HEK293 (cell line): Measurements from ENCODE around the gene ANXA8.

Source experiments
- MYNN ChIP-seq: fragments of 450-650 bp; formaldehyde crosslinking; IDR thresholded peaks from 2 replicates; pipeline ENCODE4 v1.5.1; 2016; ENCODE audit warnings: missing biosample characterization, missing genetic modification characterization, borderline replicate concordance
- PRDM1 ChIP-seq: fragments of 450-650 bp; formaldehyde crosslinking; IDR thresholded peaks from 2 replicates; pipeline ENCODE4; 2016; ENCODE audit warnings: missing biosample characterization, missing genetic modification characterization
- REST ChIP-seq: fragments of 450-650 bp; formaldehyde crosslinking; IDR thresholded peaks from 2 replicates; pipeline ENCODE4 v1.5.1; 2016; ENCODE audit warnings: missing biosample characterization, missing genetic modification characterization
- ZNF114 ChIP-seq: fragments of 450-650 bp; formaldehyde crosslinking; IDR thresholded peaks from 2 replicates; pipeline ENCODE4 v1.5.0; 2017; ENCODE audit warnings: missing biosample characterization, missing genetic modification characterization
- ZNF175 ChIP-seq: fragments of 450-650 bp; formaldehyde crosslinking; IDR thresholded peaks from 2 replicates; pipeline ENCODE4 v1.5.1; 2016; ENCODE audit warnings: missing biosample characterization, missing genetic modification characterization
- ZNF211 ChIP-seq: fragments of 450-650 bp; formaldehyde crosslinking; IDR thresholded peaks from 2 replicates; pipeline ENCODE4 v1.5.1; 2016; ENCODE audit warnings: low read depth, missing biosample characterization, missing genetic modification characterization
- ZNF221 ChIP-seq: fragments of 450-650 bp; formaldehyde crosslinking; IDR thresholded peaks from 2 replicates; pipeline ENCODE4 v1.5.1; 2017; ENCODE audit warnings: missing biosample characterization, missing genetic modification characterization, borderline replicate concordance
- ZNF292 ChIP-seq: fragments of 450-650 bp; formaldehyde crosslinking; IDR thresholded peaks from 2 replicates; pipeline ENCODE4 v1.5.1; 2016; ENCODE audit warnings: low read depth, missing biosample characterization, missing genetic modification characterization, borderline replicate concordance
- ZNF354C ChIP-seq: fragments of 450-650 bp; formaldehyde crosslinking; IDR thresholded peaks from 2 replicates; pipeline ENCODE4 v1.5.1; 2016; ENCODE audit warnings: missing biosample characterization, missing genetic modification characterization, low read depth, borderline replicate concordance
- ZNF449 ChIP-seq: fragments of 450-650 bp; formaldehyde crosslinking; IDR thresholded peaks from 2 replicates; pipeline ENCODE4 v1.5.1; 2017; ENCODE audit warnings: missing biosample characterization, mild to moderate bottlenecking, missing genetic modification characterization, moderate library complexity

DNA sequence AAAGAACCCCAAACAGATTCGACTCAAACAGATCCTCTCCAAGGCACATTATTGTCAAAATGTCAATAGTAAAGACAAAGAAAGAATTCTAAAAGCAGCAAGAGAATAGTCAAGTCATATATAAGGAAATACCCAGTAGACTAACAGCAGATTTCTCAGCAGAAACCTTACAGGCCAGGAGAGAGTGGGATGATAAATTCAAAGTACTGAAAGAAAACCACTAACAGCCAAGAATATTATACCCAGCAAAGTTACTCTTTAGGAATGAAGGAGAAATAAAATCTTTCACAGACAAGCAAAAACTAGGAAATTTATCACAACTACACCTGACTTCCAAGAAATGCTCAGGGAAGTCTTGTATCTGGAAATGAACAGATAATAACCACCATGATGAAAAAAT lies 38.2 kb downstream of the ANXA8 start:
- TF ChIP-seq ZNF354C (tag by site-specific recombination): no peak
- no peak for TF ChIP-seq MYNN (tag by site-specific recombination)
- no peak for TF ChIP-seq ZNF221 (tag by site-specific recombination)
- TF ChIP-seq REST (tag by site-specific recombination): no peak
- no peak for TF ChIP-seq ZNF449 (tag by site-specific recombination)
- TF ChIP-seq ZNF211 (tag by site-specific recombination): no peak
- TF ChIP-seq ZNF175: no peak
- no peak for TF ChIP-seq ZNF292 (tag by site-specific recombination)
- no peak for TF ChIP-seq ZNF114 (tag by site-specific recombination)
- TF ChIP-seq PRDM1: no peak
